ENCODE measurements around the gene TREH.

TREH gene

DNA sequence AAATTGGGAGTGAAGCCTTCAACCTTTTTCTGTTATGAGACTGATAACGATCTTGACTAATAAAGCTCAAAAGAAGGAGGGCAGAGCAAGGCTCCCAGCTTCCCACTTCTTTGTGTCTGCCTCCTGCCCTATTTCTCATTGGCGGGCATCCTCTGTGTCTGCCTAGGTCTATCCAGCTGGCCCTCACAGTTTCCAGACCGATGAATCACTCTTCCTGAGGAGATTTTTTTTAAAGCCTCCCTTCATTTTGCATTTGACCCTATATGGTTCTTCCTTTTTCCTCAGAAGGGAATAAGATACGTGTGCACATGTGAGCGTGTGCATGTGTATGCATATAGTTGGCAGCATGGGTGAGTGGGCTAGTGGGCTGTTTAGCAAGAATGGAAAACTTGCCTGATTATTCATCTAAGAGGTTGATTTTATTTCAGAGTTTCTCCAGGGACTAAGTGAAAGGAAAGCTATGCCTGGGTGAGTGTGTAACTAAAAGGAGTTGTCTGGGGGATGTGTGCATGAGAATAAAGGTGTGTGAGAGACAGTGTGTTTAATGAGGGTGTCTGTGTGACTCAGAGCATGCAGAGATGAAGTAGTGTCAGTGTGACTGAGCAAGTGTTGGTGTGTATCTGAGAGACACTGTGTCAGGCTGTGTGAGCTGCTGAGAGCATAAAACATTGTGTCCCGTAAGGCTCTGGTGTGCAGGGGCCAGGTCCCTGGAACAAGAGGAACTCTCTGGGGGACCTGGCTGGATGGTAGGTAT lies 59.8 kb downstream of the TREH start:
- TF ChIP-seq, protein P1, sequence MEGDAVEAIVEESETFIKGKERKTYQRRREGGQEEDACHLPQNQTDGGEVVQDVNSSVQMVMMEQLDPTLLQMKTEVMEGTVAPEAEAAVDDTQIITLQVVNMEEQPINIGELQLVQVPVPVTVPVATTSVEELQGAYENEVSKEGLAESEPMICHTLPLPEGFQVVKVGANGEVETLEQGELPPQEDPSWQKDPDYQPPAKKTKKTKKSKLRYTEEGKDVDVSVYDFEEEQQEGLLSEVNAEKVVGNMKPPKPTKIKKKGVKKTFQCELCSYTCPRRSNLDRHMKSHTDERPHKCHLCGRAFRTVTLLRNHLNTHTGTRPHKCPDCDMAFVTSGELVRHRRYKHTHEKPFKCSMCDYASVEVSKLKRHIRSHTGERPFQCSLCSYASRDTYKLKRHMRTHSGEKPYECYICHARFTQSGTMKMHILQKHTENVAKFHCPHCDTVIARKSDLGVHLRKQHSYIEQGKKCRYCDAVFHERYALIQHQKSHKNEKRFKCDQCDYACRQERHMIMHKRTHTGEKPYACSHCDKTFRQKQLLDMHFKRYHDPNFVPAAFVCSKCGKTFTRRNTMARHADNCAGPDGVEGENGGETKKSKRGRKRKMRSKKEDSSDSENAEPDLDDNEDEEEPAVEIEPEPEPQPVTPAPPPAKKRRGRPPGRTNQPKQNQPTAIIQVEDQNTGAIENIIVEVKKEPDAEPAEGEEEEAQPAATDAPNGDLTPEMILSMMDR (IDR thresholded peaks at IDR 0.05; ENCODE audit: borderline replicate concordance, insufficient read depth, low read depth, low read length), result no peak
- no peak overlapping the region for H3K4me3 ChIP-seq (ENCODE audit: low read depth, low read length)

DNA sequence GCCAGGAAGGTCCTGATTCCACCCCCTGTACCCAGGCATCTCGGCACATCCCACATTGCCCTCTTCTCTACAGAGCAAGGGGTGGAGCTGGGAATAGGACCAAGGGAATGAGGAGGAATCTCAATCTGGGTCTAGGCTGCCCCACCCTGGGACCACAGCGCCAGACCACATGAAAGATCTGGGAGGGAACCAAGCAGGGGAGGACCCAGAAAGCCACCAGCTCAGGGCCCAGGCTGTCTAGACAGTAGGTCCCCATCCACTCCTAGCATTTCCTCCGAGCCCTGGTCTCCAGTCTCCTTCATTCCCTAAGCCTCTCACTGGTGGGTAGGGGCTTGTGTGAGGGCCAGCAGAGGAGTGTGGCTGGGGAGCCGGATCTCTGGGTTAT lies 60.5 kb downstream of the TREH start:
- TF ChIP-seq, protein P1 (IDR thresholded peaks at IDR 0.05; ENCODE audit: borderline replicate concordance, insufficient read depth, low read depth, low read length), result no peak
- H3K4me3 ChIP-seq (ENCODE audit: low read depth, low read length), result no peak overlapping the region

DNA sequence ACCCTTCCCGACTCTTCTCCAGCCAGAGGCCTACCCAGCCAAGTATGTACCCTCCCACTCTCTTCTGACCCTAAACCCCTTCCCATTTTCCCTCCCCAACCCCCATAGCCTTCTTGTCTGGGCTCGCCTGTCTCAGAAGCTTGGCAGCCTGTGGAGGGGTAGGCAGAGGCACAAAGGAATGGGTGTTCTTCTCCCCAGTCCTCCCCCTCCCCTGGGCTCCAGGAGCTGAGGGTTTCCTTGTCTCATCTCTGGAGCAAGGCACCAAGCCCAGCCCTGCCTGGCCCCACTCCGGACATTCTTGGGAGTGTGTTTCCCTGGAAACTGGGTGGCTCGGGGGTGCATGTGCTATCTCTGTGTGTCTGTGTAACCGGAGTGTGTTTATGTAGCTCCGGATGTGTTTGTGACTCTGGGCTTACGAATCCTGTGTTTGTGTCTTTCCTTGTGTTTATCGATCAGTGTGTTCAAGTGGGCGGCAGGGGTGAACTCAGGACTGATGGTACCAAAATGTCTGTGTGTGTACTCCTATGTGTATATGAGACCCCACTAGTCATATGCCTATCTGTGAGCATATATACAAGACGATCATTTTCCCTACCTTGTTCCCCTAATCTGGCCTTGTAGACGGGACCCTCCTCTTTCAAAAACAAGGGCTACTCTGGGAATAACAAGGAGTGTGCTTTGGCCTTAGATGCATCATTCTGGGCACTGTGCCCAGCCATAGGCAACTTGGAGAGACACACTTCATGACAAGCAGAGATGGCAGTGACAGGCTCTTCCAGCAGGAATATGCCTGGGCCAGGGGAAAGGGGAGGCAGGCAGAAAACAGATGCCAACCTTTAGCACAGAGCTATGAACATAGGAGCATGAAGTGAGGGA lies 61.1 kb downstream of the TREH start:
- H3K4me3 ChIP-seq (ENCODE audit: low read depth, low read length), result no peak overlapping the region
- TF ChIP-seq, protein P1 (IDR thresholded peaks at IDR 0.05; ENCODE audit: borderline replicate concordance, insufficient read depth, low read depth, low read length), result no peak

DNA sequence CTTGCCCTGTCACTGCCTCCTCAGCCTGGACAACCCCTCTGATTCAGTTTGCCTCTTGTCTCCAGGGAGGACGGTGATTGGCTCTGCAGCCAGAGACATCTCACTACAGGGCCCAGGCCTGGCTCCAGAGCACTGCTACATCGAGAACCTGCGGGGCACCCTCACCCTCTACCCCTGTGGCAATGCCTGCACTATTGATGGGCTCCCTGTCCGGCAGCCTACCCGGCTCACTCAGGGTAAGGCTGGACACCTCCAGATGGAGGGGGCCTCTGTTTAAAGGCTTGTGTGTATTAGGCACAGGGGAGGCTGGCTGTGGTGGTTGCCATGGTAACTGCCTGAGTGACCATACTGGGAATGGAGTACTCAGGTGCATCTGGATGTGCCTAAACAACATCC lies 63.5 kb downstream of the TREH start:
- H3K4me3 ChIP-seq (ENCODE audit: low read depth, low read length), result no peak overlapping the region
- TF ChIP-seq, protein P1 (IDR thresholded peaks at IDR 0.05; ENCODE audit: borderline replicate concordance, insufficient read depth, low read depth, low read length), result no peak

DNA sequence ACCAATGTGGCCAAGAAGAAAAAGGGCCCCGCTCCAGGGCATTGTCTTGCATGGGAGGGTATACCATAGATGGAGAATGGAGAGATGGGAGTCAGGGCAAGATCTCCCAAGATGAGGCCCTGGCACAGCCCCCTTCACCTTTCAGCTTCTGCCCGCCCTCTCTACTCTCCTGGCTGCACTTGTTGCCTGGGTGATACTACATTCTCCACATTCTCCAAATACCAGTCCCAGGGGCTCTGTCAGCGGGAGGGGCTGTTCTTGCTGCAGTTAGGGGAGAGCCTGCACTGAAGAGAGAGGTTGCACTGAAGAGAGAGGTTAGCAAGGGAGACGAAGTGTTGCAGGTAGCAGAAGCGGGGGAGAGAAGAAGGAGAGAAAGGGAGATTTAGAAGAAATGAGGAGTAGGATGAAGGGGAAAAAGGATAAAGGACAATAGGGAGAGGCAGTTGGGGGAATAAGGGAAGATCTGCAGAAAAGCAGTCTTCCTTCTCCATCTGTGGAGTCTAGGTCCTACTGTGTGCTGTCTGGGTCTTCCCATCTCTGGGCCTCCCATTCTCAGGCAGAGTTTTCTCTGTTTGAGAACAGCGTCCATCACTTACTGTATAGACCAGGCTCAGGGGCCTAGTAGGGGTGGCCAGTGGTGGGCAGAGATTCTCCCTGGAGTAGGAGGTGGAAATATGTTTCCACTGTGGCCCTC lies 64.0 kb downstream of the TREH start:
- TF ChIP-seq, protein P1 (IDR thresholded peaks at IDR 0.05; ENCODE audit: borderline replicate concordance, insufficient read depth, low read depth, low read length), result no peak
- H3K4me3 ChIP-seq (ENCODE audit: low read depth, low read length), result no peak overlapping the region

DNA sequence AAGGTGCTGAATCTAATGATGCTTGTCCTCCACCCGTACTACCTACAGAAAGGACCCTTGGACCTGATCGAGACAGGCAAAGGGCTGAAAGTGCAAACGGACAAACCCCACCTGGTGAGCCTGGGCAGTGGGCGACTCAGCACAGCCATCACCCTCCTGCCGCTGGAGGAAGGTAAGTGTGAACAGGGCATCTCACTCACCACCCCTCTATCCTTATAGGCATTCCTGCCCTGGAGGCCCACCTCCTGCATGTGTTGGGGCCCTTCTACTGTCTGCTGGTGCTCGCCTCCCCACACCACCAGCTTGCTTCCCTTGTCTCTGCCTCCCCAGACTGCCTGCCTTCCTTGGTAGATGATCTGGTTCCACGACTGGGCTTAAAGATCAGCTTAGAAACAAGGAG lies 64.9 kb downstream of the TREH start:
- TF ChIP-seq, protein P1 (IDR thresholded peaks at IDR 0.05; ENCODE audit: borderline replicate concordance, insufficient read depth, low read depth, low read length), result no peak
- H3K4me3 ChIP-seq (ENCODE audit: low read depth, low read length), result no peak overlapping the region
